CD4-positive, alpha-beta T cell treated with Interleukin-2 at 100 ng/mL for 4 hours (primary cell): ENCODE results near the gene TEX2.
A peak's percentile ranks its signal among the peaks of the same experiment; 100 is the strongest.

Source experiments
- DNase-seq: peaks from one replicate; pipeline ENCODE4 v3.0.0-alpha.2; 2020; ENCODE audit warnings: low spot score

The TEX2 gene

GRCh38 chr17:64145751-64146417, 117.2 kb downstream of the TEX2 start:
- peak; percentile 98 for DNase-seq

DNA sequence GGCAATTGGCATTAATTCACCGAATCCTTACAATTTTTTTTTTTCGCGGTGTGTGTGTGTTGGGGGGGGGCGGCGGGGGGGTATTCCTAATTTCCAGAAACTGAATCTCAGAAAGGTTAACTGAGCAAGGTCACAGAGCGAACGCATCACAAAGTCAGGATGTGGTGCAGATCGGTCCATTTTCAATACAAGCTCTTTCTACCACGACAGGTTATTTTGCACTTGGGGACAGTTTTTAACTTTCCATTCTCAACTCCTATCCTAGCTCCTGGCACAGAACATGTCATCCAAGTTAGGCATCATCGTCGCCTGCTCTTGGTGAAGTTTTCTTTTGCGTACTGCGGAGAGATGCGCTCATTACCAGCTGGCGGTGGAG, 117.7 kb downstream of the TEX2 start:
- no peak for DNase-seq

DNA sequence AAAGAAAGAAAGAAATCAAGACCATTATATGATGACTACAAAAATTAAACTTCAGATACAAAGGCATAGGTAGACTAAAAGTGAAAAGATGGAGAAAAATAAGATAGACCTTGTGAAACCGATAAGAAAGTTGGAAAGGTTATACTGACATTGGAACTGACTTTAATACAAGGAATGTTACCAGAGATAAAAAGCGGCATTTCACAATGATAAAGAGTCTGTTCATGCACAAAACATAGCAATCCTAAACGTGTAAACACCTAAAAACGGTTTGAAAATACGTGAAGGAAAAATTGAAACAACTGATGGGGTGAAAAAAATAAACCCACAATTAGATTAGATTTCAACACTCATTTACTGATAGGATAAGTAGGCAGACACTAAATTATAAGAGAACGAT, 123.5 kb downstream of the TEX2 start:
- no peak for DNase-seq

DNA sequence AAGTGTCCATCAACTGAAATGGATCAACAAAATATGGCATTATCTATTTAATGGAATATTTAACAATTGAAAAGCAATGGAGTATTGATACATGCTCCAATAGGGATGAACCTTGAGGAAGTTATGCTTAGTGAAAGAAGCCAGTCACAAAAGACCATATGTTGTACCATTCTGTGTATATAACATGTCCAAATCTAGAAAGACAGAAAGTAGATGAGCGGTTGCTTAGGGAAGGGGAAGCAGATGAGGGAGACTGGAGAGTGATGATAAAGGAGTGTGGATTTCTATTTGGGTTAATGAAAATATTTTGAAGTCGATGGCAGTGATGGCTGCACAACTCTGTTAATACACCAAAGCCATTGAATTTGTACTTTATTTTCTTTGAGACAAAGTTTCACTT, 124.6 kb downstream of the TEX2 start:
- DNase-seq: no peak

- no peak for DNase-seq
These were observed 128.1 kb downstream of the TEX2 start for GRCh38 chr17:64135000-64135399.

- DNase-seq: no peak
These were observed 128.7 kb downstream of the TEX2 start for GRCh38 chr17:64134216-64134970.

- peak; percentile 76 for DNase-seq
These were observed 129.4 kb downstream of the TEX2 start for GRCh38 chr17:64133546-64134215.

- no peak for DNase-seq
These were observed 131.3 kb downstream of the TEX2 start for GRCh38 chr17:64131606-64132270.

GRCh38 chr17:64130559-64131001, 132.5 kb downstream of the TEX2 start:
- peak; percentile 55 for DNase-seq

DNA sequence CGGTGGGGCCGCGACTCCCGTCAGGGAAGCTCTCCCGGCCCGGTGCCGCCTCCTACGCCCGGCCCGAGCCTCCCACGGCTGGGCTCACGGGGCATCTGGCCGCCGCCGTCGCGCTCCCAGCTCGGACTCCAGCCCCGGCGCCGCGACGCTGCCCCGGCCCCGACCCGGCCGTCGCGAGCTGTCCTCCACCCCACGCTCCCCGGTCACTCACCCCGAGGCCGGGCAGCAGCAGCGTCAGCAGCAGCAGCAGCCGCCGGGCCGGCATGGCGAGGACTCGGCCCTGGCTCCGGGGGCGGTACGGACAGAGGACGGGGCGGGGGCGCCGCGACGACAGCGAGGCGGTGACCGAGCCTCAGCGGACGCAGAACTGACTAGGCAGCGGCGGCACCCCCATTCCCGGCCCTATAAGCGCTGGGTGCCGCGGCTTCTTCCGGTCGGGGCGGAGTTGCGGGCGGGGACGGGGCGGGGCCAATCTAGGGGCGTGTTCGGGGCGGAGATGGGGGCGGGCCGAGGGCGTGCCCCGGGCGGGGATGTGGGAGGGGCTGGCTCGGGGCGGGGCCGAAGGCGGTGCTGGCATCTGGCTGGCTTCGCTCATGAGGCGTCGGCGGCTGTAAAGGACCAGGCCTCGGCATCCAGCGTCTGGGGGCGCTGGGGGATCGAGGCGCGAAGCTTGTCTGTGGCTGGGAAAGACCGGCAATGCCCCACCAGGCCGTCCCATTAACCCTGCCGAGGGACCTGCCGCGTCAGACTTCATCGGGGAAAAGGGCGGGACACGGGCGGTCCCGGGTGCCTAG, 133.1 kb downstream of the TEX2 start, which contains the start of gene ERN1:
Gene ERN1, minus strand, starts transcription at position 380 of the 794 bp plus-strand sequence. Its CDS starts 115 bp downstream, at position 265.
- DNase-seq: peak; percentile 89

DNA sequence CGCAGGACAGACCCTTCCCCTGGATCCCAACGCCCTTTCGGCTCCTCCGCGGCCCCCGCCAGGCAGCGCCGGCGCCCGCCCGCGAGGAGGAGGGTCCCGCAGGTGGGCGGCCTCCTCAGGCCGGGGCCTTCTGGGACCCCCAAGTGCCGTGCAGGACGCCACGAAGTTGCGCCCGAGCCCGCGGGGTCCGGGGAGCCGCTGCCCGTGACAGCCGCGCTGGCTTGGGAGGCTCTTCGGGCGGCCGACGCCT, 133.6 kb downstream of the TEX2 start:
- no peak for DNase-seq

DNA sequence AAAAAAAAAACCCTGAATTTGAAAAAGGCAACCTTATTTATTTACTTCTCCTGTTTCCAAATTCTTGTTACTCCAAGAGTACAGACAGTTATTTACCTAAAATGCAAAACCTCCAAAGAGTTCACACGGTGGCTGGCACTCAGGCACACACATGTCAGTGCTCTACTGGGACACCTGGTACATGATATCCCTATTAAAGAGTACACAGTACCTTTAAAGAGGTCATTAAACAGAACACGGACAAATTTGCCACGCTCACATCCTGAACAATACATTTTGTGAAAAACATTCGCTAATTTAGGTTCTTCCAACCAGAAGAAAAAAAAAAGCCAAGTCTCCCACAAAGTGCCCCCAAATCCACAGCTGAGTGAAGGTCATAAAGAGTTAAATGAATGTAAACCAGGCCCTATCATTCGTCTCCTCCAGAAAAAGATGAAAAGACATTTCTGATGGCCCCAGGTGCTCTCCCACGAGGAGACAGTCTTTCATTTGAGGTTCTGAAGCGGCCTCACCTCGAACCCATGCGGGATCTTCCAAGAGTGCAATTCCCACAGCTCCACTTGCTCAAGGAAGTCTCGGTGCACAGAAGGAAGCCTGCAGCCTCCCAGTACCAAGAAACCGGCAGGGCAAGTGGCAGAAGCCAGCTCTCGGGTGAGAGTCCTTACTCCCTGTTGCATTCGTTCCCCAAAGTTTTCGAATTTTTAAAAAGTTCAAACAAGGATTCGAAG, 134.1 kb downstream of the TEX2 start:
- no peak for DNase-seq

- no peak for DNase-seq
These were observed 136.1 kb downstream of the TEX2 start for GRCh38 chr17:64126918-64127317.

- DNase-seq: no peak
These were observed 137.1 kb downstream of the TEX2 start for GRCh38 chr17:64125937-64126336.

DNA sequence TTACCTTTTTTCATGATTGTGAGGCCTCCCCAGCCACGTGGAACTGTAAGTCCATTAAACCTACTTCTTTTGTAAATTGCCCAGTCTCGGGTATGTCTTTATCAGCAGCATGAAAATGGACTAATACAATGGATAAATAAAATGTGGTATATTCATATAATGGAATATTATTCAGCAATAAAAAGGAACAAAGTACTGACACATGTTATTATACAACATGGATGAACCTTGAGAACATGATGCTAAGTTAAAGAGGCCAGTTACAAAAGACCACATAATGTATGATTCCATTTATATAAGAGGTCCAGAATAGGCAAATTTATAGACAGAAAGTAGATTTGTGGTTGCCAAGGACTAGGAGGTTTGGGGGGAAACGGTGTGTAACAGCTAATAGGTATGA, 138.5 kb downstream of the TEX2 start:
- no peak for DNase-seq

- DNase-seq: no peak
These were observed 139.9 kb downstream of the TEX2 start for GRCh38 chr17:64123114-64123513.

DNA sequence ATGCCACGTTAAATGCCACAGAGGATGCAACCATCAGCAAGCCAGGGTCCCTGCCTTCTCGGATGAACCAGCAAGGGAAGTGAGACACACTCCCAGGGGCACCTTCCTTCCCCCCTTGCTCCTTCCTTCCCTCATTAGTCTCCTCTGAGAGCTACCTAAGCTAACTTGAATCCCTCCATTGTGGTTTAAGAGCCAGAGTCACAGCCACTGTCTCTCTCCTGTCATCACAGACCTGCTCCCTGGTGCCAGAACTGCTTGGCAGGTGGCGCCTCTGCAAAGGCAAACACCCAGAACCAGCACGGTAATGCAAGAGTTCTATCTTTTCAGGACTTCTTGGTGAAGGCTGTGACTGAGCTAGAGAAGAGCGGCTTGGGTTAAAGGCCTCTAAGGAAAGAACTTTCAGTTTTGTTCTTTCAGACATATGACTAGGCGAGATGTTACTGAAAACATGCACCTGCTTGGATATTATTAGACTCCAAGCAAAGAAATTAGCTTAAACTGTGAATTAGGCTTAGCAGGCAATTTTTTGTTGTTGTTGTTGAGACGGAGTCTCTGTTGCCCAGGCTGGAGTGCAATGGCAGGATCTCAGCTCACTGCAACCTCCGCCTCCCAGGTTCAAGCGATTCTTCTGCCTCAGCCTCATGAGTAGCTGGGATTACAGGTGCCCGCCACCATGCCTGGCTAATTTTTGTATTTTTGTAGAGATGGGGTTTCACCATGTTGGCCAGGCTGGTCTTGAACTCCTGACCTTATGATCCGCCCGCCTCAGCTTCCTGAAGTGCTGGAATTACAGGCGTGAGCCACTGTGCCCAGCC, 141.9 kb downstream of the TEX2 start:
- peak; percentile 46 for DNase-seq

DNA sequence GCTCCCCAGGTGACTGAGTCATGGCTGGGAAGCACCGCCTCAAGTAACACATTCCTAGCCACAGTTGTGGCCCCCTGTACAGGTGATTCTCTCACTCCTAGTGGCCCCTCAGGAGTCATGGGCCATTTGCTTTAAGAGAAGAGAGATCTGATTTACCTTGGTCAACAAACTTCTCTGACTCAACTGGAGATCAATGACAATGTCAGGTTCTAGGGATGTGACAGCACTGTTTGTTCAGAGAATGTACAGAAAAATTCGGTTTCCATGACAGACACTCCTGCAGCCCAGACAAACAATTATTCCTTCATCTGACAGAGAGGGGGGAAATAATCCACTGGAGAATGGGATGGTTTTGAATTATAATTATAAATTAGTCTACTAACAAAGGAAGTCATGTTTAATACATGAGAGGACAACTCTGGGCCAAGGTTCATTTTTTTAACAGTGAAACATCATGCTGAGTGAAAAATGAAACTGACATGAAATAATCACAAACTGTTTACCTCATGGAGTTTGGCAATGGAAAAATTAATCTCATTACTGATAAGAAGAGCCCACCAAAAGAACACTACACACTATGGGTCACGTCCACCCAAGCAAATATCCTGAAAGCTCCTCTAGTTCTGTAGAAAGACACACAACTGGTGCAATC, 142.8 kb downstream of the TEX2 start:
- DNase-seq: peak; percentile 46
